Measurements from ENCODE around the gene UBE2J2. TPM values are rescaled to one million over a fixed set of nuclear protein-coding genes. Genes with fewer than 3 reads are reported as not detected.

UBE2J2 gene
- total and polyA plus RNA-seq, 2 of the 13 experiments (the other 11 are each of a cell fraction or from before 2014, with no cell fraction given), result 25.4 to 29.4 TPM

GRCh38 chr1:1231400-1232207 is 42.0 kb downstream of the UBE2J2 start, which contains the start of gene SDF4 (continued):
- TF ChIP-seq ZNF629 (CRISPR knock-in tag; conservative IDR thresholded peaks at IDR 0.05), result no peak
- no peak for TF ChIP-seq FLYWCH1 (CRISPR knock-in tag; IDR thresholded peaks at IDR 0.05)
- TF ChIP-seq KLF9 (CRISPR knock-in tag; IDR thresholded peaks at IDR 0.05; ENCODE audit: low read depth), result no peak
- TF ChIP-seq KLF12 (CRISPR knock-in tag; IDR thresholded peaks at IDR 0.05; ENCODE audit: borderline replicate concordance), result peak; percentile 42; the same call in 1 of the 2 replicates
- TF ChIP-seq SMC3 (IDR thresholded peaks at IDR 0.05; ENCODE audit: low read length), result no peak
- 0 out of 2 replicates have a peak, but pooled peaks have one; percentile 57 for TF ChIP-seq CBFB (CRISPR knock-in tag; IDR thresholded peaks at IDR 0.05)
- no peak for TF ChIP-seq NR1H2 (CRISPR knock-in tag; IDR thresholded peaks at IDR 0.05; ENCODE audit: borderline replicate concordance, low read depth)
- no peak for TF ChIP-seq ZNF513 (CRISPR knock-in tag; conservative IDR thresholded peaks at IDR 0.05)
- no peak for TF ChIP-seq ZBTB34 (CRISPR knock-in tag; IDR thresholded peaks at IDR 0.05)
- TF ChIP-seq ZNF703 (CRISPR knock-in tag; IDR thresholded peaks at IDR 0.05; ENCODE audit: borderline replicate concordance), result peak; percentile 50; the same call in 1 of the 2 replicates
- TF ChIP-seq CENPT (CRISPR knock-in tag; IDR thresholded peaks at IDR 0.05; ENCODE audit: low read depth), result no peak
- no peak for TF ChIP-seq IKZF1 (IDR thresholded peaks at IDR 0.05)
- peak; percentile 38 for TF ChIP-seq PAXIP1 (CRISPR knock-in tag; conservative IDR thresholded peaks at IDR 0.05)
- peak; percentile 82; the same call in 1 of the 2 replicates for TF ChIP-seq ARNT2 (CRISPR knock-in tag; IDR thresholded peaks at IDR 0.05; ENCODE audit: low read depth)
- TF ChIP-seq ZNF564 (CRISPR knock-in tag; IDR thresholded peaks at IDR 0.05), result peak; percentile 79; the same call in 1 of the 2 replicates
- no peak for TF ChIP-seq E2F2 (CRISPR knock-in tag; IDR thresholded peaks at IDR 0.05; ENCODE audit: borderline replicate concordance)
- peak; percentile 44; the same call in 1 of the 2 replicates for TF ChIP-seq ZBTB46 (CRISPR knock-in tag; IDR thresholded peaks at IDR 0.05; ENCODE audit: borderline replicate concordance)

All from HepG2 (cell line).